ENCODE results near the gene MPP1. TPM values are rescaled to one million over a fixed set of nuclear protein-coding genes. Genes with fewer than 3 reads are reported as not detected.

MPP1 gene
- total and polyA plus RNA-seq, 9 of the 15 experiments (the other 6 are each of a cell fraction or from before 2014, with no cell fraction given) = 227 to 395 (median 283) TPM

DNA sequence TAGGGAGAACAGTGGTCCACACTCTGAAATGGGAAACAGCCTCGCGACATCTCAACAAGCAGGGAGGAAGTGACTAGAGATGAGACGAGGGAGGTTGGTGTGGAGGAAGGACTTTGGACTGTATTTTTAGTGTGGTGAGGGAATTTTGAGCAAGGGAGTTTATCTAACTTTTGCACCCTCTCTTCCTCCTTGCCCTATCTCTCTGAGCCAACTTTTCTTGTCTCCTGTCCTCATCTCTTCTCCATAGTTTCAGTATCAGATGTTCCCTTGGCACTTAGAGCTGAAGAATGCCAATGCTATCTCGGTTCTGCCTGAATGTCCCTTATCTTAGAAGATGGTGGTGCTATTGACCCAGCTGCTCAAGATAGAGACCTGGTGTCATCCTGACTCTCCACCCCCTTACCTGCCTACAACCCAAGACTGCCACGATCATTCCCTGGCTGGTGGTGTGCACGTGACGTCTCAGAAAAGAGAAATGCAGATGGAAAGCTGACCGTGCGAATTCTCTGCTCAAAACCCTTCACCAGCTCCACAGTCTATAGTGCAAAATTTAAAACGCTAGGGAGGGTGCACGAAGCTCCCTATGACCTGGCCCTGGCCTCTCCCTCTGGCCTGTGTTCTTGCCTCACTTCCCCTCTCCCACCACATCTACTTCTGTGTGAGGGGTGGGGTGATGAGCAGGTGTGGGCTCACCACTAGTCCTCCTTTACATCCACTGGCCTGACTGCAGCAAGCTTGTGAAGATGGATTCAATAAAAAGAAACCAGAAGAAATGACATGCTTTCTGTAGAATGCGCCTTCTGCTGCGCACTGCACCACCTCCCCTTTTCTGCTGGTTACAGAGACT, 20.9 kb downstream of the MPP1 start (continued):
- TF ChIP-seq HOXB6 (CRISPR knock-in tag; IDR thresholded peaks at IDR 0.05; ENCODE audit: borderline replicate concordance) (no peak), ZNF551 (CRISPR knock-in tag; IDR thresholded peaks at IDR 0.05) (no peak), HMG20B (CRISPR knock-in tag; IDR thresholded peaks at IDR 0.05) (no peak), RBM25 (IDR thresholded peaks at IDR 0.05; ENCODE audit: low read depth, low read length, severe bottlenecking) (no peak), THRAP3 (IDR thresholded peaks at IDR 0.05; ENCODE audit: borderline replicate concordance) (no peak), ARID3A (IDR thresholded peaks at IDR 0.05; ENCODE audit: borderline replicate concordance, low read depth, low read length) (no peak), MAZ (CRISPR knock-in tag; conservative IDR thresholded peaks at IDR 0.05 in 1 of 2, IDR thresholded peaks at IDR 0.05 in 1 of 2) (no peak), TEAD1 (CRISPR knock-in tag; IDR thresholded peaks at IDR 0.05) (0 out of 4 replicates have a peak, but pooled peaks of 1 of the 2 experiments have one; percentile 46), POLR3G (IDR thresholded peaks at IDR 0.05; ENCODE audit: extremely low read depth, insufficient read length, insufficient replicate concordance) (no peak), ERF (CRISPR knock-in tag; IDR thresholded peaks at IDR 0.05) (no peak), CHD1 (IDR thresholded peaks at IDR 0.05; ENCODE audit: low read length) (no peak), NONO (IDR thresholded peaks at IDR 0.05; ENCODE audit: low read depth in 2 of 2, low read length in 1 of 2) (no peak), HMGN3 (IDR thresholded peaks at IDR 0.05; ENCODE audit: borderline replicate concordance, extremely low read depth, insufficient read length, low read depth, low read length) (peak; percentile 37), DPF2 (IDR thresholded peaks at IDR 0.05) (peak; percentile 65), ZNF253 (CRISPR knock-in tag; conservative IDR thresholded peaks at IDR 0.05) (no peak), RBM39 (optimal IDR thresholded peaks at IDR 0.05; ENCODE audit: low read depth, low read length) (no peak), TCF7L2 (IDR thresholded peaks at IDR 0.05; ENCODE audit: low read depth, low read length) (no peak), NKRF (IDR thresholded peaks at IDR 0.05; ENCODE audit: borderline replicate concordance) (no peak), ZFP36 (IDR thresholded peaks at IDR 0.05; ENCODE audit: low read depth, low read length, partially characterized antibody) (peak; percentile 35)
- TF ChIP-seq, protein P1, sequence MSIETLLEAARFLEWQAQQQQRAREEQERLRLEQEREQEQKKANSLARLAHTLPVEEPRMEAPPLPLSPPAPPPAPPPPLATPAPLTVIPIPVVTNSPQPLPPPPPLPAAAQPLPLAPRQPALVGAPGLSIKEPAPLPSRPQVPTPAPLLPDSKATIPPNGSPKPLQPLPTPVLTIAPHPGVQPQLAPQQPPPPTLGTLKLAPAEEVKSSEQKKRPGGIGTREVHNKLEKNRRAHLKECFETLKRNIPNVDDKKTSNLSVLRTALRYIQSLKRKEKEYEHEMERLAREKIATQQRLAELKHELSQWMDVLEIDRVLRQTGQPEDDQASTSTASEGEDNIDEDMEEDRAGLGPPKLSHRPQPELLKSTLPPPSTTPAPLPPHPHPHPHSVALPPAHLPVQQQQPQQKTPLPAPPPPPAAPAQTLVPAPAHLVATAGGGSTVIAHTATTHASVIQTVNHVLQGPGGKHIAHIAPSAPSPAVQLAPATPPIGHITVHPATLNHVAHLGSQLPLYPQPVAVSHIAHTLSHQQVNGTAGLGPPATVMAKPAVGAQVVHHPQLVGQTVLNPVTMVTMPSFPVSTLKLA (conservative IDR thresholded peaks at IDR 0.05) = 0 out of 4 replicates have a peak, but pooled peaks of 1 of the 2 experiments have one; percentile 20
- TF ChIP-seq, protein P2, sequence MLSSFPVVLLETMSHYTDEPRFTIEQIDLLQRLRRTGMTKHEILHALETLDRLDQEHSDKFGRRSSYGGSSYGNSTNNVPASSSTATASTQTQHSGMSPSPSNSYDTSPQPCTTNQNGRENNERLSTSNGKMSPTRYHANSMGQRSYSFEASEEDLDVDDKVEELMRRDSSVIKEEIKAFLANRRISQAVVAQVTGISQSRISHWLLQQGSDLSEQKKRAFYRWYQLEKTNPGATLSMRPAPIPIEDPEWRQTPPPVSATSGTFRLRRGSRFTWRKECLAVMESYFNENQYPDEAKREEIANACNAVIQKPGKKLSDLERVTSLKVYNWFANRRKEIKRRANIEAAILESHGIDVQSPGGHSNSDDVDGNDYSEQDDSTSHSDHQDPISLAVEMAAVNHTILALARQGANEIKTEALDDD (IDR thresholded peaks at IDR 0.05) = peak; percentile 47; the same call in 1 of the 2 replicates
